Prostate gland (tissue), 2 donors: ENCODE measurements around the gene PSAPL1.

Source experiments
- CTCF ChIP-seq, 4 experiments: fragments of 200-600 bp in 2 of 4; fragments of 450-650 bp in 2 of 4; sonication (generic) in 2 of 4; IDR thresholded peaks; 1 replicate in 3 of 4; 2 replicates in 1 of 4; pipeline ENCODE4 v1.5.1; 2016 to 2019; ENCODE audit warnings: antibody characterized with exemption in 4 of 4, mild to moderate bottlenecking in 2 of 4, moderate library complexity in 2 of 4
- POLR2A ChIP-seq: fragments of 450-650 bp; IDR thresholded peaks from one replicate; pipeline ENCODE4 v1.6.1; 2016; ENCODE audit warnings: antibody characterized with exemption, mild to moderate bottlenecking

- TF ChIP-seq CTCF (IDR thresholded peaks at IDR 0.05) = no peak
- TF ChIP-seq POLR2A = no peak
Measured at GRCh38 chr4:7458477-7458876, 23.7 kb upstream of the PSAPL1 start.
